SK-N-SH (cell line): ENCODE results near the gene COP1. TPM values are rescaled to one million over a fixed set of nuclear protein-coding genes. Genes with fewer than 3 reads are reported as not detected.

Experiments
- CTCF ChIA-PET: fragments of 300-600, 350-600 bp; formaldehyde crosslinking; extraction: SDS; loops from one replicate; lab custom pipeline; 2021; lab: Yijun Ruan, JAX
- POLR2A ChIA-PET: fragments of 350-600 bp; sonication (Branson Sonifier 250); formaldehyde crosslinking; extraction: SDS; loops from one replicate; lab custom pipeline; 2020; ENCODE audit warnings: antibody characterized with exemption, inconsistent platforms; lab: Yijun Ruan, JAX
- DNase-seq: peaks from one replicate; pipeline ENCODE4 v3.0.0; 2012
- H2AFZ ChIP-seq: fragments of 200-600 bp; sonication (generic); 2 replicates; pipeline ENCODE4 v1.8.1; 2016; ENCODE audit warnings: antibody characterized with exemption, mild to moderate bottlenecking, low read depth
- H3F3A ChIP-seq: fragments of 200-600 bp; sonication (generic); replicated peaks from 2 replicates; pipeline ENCODE3; 2016; ENCODE audit warnings: antibody characterized with exemption, mild to moderate bottlenecking; ENCODE audit not compliant: insufficient read depth
- H3K27ac ChIP-seq, 2 experiments: fragments of 200-500 bp in 1 of 2; fragments of 200-600 bp in 1 of 2; sonication (Bioruptor generic) in 1 of 2; sonication (generic), shearing (Covaris generic) in 1 of 2; 2 replicates each; pipeline versions ENCODE4 v1.5.1 to v1.6.1; 2014 to 2016; ENCODE audit warnings: low read depth in 2 of 2, inconsistent platforms in 1 of 2, low read length in 1 of 2, mild to moderate bottlenecking in 1 of 2, mixed read lengths in 1 of 2
- H3K27me3 ChIP-seq: fragments of 200-600 bp; sonication (generic), shearing (Covaris generic); 2 replicates; pipeline ENCODE4 v1.6.1; 2016; ENCODE audit warnings: mixed run types; ENCODE audit not compliant: insufficient read depth
- H3K36me3 ChIP-seq, 2 experiments: fragments of 200-500 bp in 1 of 2; fragments of 200-600 bp in 1 of 2; sonication (Bioruptor generic) in 1 of 2; sonication (generic) in 1 of 2; replicated peaks in 1 of 2; 2 replicates each; pipeline versions ENCODE3 to v1.5.1; 2014 to 2016; ENCODE audit warnings: low read length in 1 of 2, mild to moderate bottlenecking in 1 of 2; ENCODE audit not compliant: insufficient read depth in 2 of 2, control insufficient read depth in 1 of 2
- H3K4me1 ChIP-seq, 2 experiments: fragments of 200-500 bp in 1 of 2; fragments of 200-600 bp in 1 of 2; sonication (Bioruptor generic) in 1 of 2; sonication (generic), shearing (Covaris generic) in 1 of 2; 2 replicates each; pipeline versions ENCODE4 v1.5.1 to v1.6.1; 2014 to 2016; ENCODE audit warnings: low read depth in 1 of 2, low read length in 1 of 2, mixed run types in 1 of 2; ENCODE audit not compliant: insufficient read depth in 2 of 2, control insufficient read depth in 1 of 2
- H3K4me2 ChIP-seq: fragments of 200-600 bp; sonication (generic), shearing (Covaris generic); 2 replicates; pipeline ENCODE4 v1.6.1; 2017; ENCODE audit warnings: mixed run types
- H3K4me3 ChIP-seq, 2 experiments: fragments of 200-500 bp in 1 of 2; fragments of 200-600 bp in 1 of 2; sonication (Bioruptor generic) in 1 of 2; sonication (generic), shearing (Covaris generic) in 1 of 2; 2 replicates each; pipeline versions ENCODE4 v1.5.1 to v1.8.1; 2014 to 2016; ENCODE audit warnings: low read depth in 2 of 2, inconsistent platforms in 1 of 2, low read length in 1 of 2, mild to moderate bottlenecking in 1 of 2, mixed read lengths in 1 of 2, moderate library complexity in 1 of 2
- H3K79me2 ChIP-seq: fragments of 200-600 bp; sonication (generic); 2 replicates; pipeline ENCODE4 v1.8.1; 2017; ENCODE audit warnings: mild to moderate bottlenecking; ENCODE audit not compliant: insufficient read depth
- H3K9ac ChIP-seq: fragments of 200-600 bp; sonication (generic); 2 replicates; pipeline ENCODE4 v1.6.1; 2017; ENCODE audit warnings: mixed run types
- H3K9me2 ChIP-seq: fragments of 200-600 bp; sonication (generic); 2 replicates; pipeline ENCODE4 v1.6.1; 2017; ENCODE audit warnings: mixed run types
- H3K9me3 ChIP-seq: fragments of 200-600 bp; sonication (generic); 2 replicates; pipeline ENCODE4 v1.6.1; 2017; ENCODE audit warnings: mixed run types, mild to moderate bottlenecking, moderate library complexity
- H4K20me1 ChIP-seq: fragments of 200-600 bp; sonication (generic); 2 replicates; pipeline ENCODE4 v1.6.1; 2017; ENCODE audit warnings: mild to moderate bottlenecking, mixed run types; ENCODE audit not compliant: insufficient read depth
- CHD2 ChIP-seq: fragments of 150-350 bp; IDR thresholded peaks from 2 replicates; pipeline ENCODE4 v1.6.1; 2018; ENCODE audit warnings: low read length; ENCODE audit not compliant: partially characterized antibody
- CTCF ChIP-seq: fragments of 200-600 bp; sonication (generic); IDR thresholded peaks from 2 replicates; pipeline ENCODE4 v1.6.1; 2017; ENCODE audit warnings: antibody characterized with exemption, mild to moderate bottlenecking, moderate library complexity
- ELF1 ChIP-seq: IDR thresholded peaks from 2 replicates; pipeline ENCODE4 v1.4.0; 2012
- EP300 ChIP-seq, 2 experiments: IDR thresholded peaks; 2 replicates each; pipeline versions ENCODE4 v1.4.0 to v1.6.1; 2012; ENCODE audit warnings: borderline replicate concordance in 1 of 2, low read depth in 1 of 2, low read length in 1 of 2
- EZH2phosphoT487 ChIP-seq: fragments of 200-600 bp; sonication (generic); IDR thresholded peaks from 2 replicates; pipeline ENCODE4 v1.6.1; 2017; ENCODE audit warnings: low read depth, mixed run types, mild to moderate bottlenecking, antibody characterized with exemption, moderate library complexity, borderline replicate concordance
- FOSL2 ChIP-seq: IDR thresholded peaks from 2 replicates; pipeline ENCODE4 v1.4.0; 2012; ENCODE audit warnings: low read depth, mild to moderate bottlenecking, moderate library complexity, borderline replicate concordance
- FOXJ3 ChIP-seq: sonication (generic); formaldehyde crosslinking; IDR thresholded peaks from 2 replicates; pipeline ENCODE4 v1.5.1; 2020; ENCODE audit warnings: mild to moderate bottlenecking, missing genetic modification reagents
- GATA2 ChIP-seq: sonication (generic); formaldehyde crosslinking; IDR thresholded peaks from 2 replicates; pipeline ENCODE4 v1.5.0; 2020; ENCODE audit warnings: mild to moderate bottlenecking, missing genetic modification reagents
- IRF3 ChIP-seq: fragments of 150-350 bp; IDR thresholded peaks from 2 replicates; pipeline ENCODE4 v1.6.1; 2016; ENCODE audit warnings: mild to moderate bottlenecking, low read depth, low read length
- JUND ChIP-seq: IDR thresholded peaks from 2 replicates; pipeline ENCODE4 v1.4.0; 2012
- MAX ChIP-seq: IDR thresholded peaks from 2 replicates; pipeline ENCODE4 v1.4.0; 2012; ENCODE audit warnings: low read depth
- MXI1 ChIP-seq: IDR thresholded peaks from 2 replicates; pipeline ENCODE4 v1.6.1; 2012; ENCODE audit warnings: mild to moderate bottlenecking, low read depth, low read length, improper control_type of control experiment
- PBX3 ChIP-seq: IDR thresholded peaks from 2 replicates; pipeline ENCODE4; 2012
- POLR2AphosphoS5 ChIP-seq: IDR thresholded peaks from 2 replicates; pipeline ENCODE4 v1.6.1; 2012; ENCODE audit warnings: low read depth, low read length
- RAD21 ChIP-seq: IDR thresholded peaks from 2 replicates; pipeline ENCODE4 v1.6.1; 2012; ENCODE audit warnings: mild to moderate bottlenecking, low read length
- RCOR1 ChIP-seq: fragments of 150-350 bp; IDR thresholded peaks from 2 replicates; pipeline ENCODE4 v1.6.1; 2017; ENCODE audit warnings: antibody characterized with exemption, low read length
- RXRA ChIP-seq: IDR thresholded peaks from 2 replicates; pipeline ENCODE4 v1.4.0; 2012; ENCODE audit warnings: low read depth, mild to moderate bottlenecking, borderline replicate concordance
- SIN3A ChIP-seq: IDR thresholded peaks from 2 replicates; pipeline ENCODE4 v1.6.1; 2012; ENCODE audit warnings: low read depth, mild to moderate bottlenecking, low read length, moderate library complexity, borderline replicate concordance
- SMC3 ChIP-seq: IDR thresholded peaks from 2 replicates; pipeline ENCODE4 v1.6.1; 2012; ENCODE audit warnings: low read depth, low read length, improper control_type of control experiment
- TAF1 ChIP-seq: IDR thresholded peaks from 2 replicates; pipeline ENCODE4 v1.6.1; 2012; ENCODE audit warnings: low read depth, mild to moderate bottlenecking, low read length, moderate library complexity, borderline replicate concordance
- TCF12 ChIP-seq: IDR thresholded peaks from 2 replicates; pipeline ENCODE4 v1.4.0; 2012
- USF1 ChIP-seq: IDR thresholded peaks from 2 replicates; pipeline ENCODE4 v1.4.0; 2012; ENCODE audit warnings: low read depth, borderline replicate concordance
- USF2 ChIP-seq: fragments of 150-350 bp; IDR thresholded peaks from 2 replicates; pipeline ENCODE4 v1.6.1; 2017; ENCODE audit warnings: antibody characterized with exemption, low read length, low read depth, borderline replicate concordance
- ZBTB33 ChIP-seq: IDR thresholded peaks from 2 replicates; pipeline ENCODE4 v1.4.0; 2012; ENCODE audit warnings: low read depth, borderline replicate concordance
- WGBS: methylation state at CpG from one replicate; pipeline ENCODE4 v1.1.6; 2017; ENCODE audit warnings: low lambda C conversion rate; 5-methylcytosine and 5-hydroxymethylcytosine counted together
- polyA plus RNA-seq, 3 experiments: library from polyadenylated mRNA; depleted of rRNA; stranded (reverse); fragments of >200 nt; gene quantifications; 2 replicates each; pipeline ENCODE4 v1.2.3, GENCODE V29; 2012

Gene COP1
- polyA plus RNA-seq, 1 of the 3 experiments (the other 2 are of a cell fraction), result 10.3 TPM

GRCh38 chr1:175976865-175977642 lies 230.0 kb downstream of the COP1 start:
- CTCF ChIA-PET, result no interaction called here
- no peak overlapping the region for H3K4me2 ChIP-seq
- no peaks in the 10 kb centered on the region for H4K20me1 ChIP-seq
- POLR2A ChIA-PET, result no interaction called here
- peaks cover 19 to 21% of the 10 kb centered on the region in 2 experiments; a peak in 3 of 4 replicates for H3K4me1 ChIP-seq
- no peak for DNase-seq
- no peak overlapping the region for H3K4me3 ChIP-seq
- H3K9me3 ChIP-seq, result peaks cover 8% of the 10 kb centered on the region
- peak overlapping the region; percentile 38 to 41; a peak in 2 of 4 replicates for H3K27ac ChIP-seq
- no peak for TF ChIP-seq CTCF
- TF ChIP-seq USF2, result no peak
- no peak for TF ChIP-seq ZBTB33
- no peak for TF ChIP-seq CHD2
- TF ChIP-seq USF1, result no peak
- TF ChIP-seq IRF3, result no peak
- no peak for TF ChIP-seq SIN3A
- peak in 1 of 2 experiments; percentile 63; a peak in 2 of 4 replicates for TF ChIP-seq EP300 (IDR thresholded peaks at IDR 0.05; ENCODE audit: borderline replicate concordance in 1 of 2, low read depth in 1 of 2, low read length in 1 of 2)
- TF ChIP-seq MXI1, result no peak
- peak; percentile 65; the same call in 1 of the 2 replicates for TF ChIP-seq RCOR1
- no peak for TF ChIP-seq RXRA
- TF ChIP-seq SMC3, result no peak
- no peak for TF ChIP-seq RAD21
- no peak for TF ChIP-seq TAF1
- TF ChIP-seq FOSL2, result peak; percentile 23; the same call in 1 of the 2 replicates
- no peak for TF ChIP-seq POLR2AphosphoS5
- TF ChIP-seq GATA2 (CRISPR knock-in tag), result peak; percentile 45; the same call in 1 of the 2 replicates
- no peak for TF ChIP-seq MAX
- no peak for TF ChIP-seq FOXJ3
- TF ChIP-seq PBX3, result peak; percentile 28; the same call in 1 of the 2 replicates
- TF ChIP-seq TCF12, result peak; percentile 32; the same call in 1 of the 2 replicates
- TF ChIP-seq ELF1, result no peak
- TF ChIP-seq EZH2phosphoT487, result no peak
- no peak; the same call in 1 of the 2 replicates for TF ChIP-seq JUND
- no peaks in the 10 kb centered on the region for H3K27me3 ChIP-seq
- no peak overlapping the region for H3K9ac ChIP-seq
- peaks cover 7% of the 10 kb centered on the region for H3F3A ChIP-seq
- 10% methylated on average over 1 of the region's 1 CpG for WGBS
- peaks cover 6 to 34% of the 10 kb centered on the region in 2 experiments for H3K36me3 ChIP-seq
- no peaks in the 10 kb centered on the region for H3K79me2 ChIP-seq
- no peaks in the 10 kb centered on the region for H3K9me2 ChIP-seq
- H2AFZ ChIP-seq, result no peak overlapping the region
